HCT116 (cell line): ENCODE results near the gene ARF1. TPM values are rescaled to one million over a fixed set of nuclear protein-coding genes. Genes with fewer than 3 reads are reported as not detected.

ENCODE experiments used
- ATAC-seq: fragments of 200-7000 bp; cut with Tn5 transposase; 2 replicates; pipeline ENCODE4 v1.9.1; 2020; ENCODE audit warnings: mild to moderate bottlenecking, moderate library complexity
- BruUV-seq: library from RNA; stranded (reverse); fragments of 400-500 nt; replicated peaks from 2 replicates; lab custom pipeline; 2021; lab: Mats Ljungman, UMichigan
- CTCF ChIA-PET: fragments of 300-600 bp; sonication (Branson Sonifier 250); formaldehyde crosslinking; loops from one replicate; lab custom pipeline; 2021; ENCODE audit warnings: antibody characterized with exemption; lab: Charles Lee
- POLR2A ChIA-PET: fragments of 300-600, 350-600 bp; sonication (Branson Sonifier 250); formaldehyde crosslinking; loops from one replicate; lab custom pipeline; 2021; ENCODE audit warnings: antibody characterized with exemption; lab: Charles Lee
- RAD21 ChIA-PET, 2 experiments: fragments of 300-600 bp; sonication (Branson Sonifier 250); formaldehyde crosslinking; loops; one replicate each; lab custom pipeline; 2023; ENCODE audit warnings: low total read pairs in 2 of 2; ENCODE audit not compliant: uncharacterized antibody in 2 of 2, unreplicated experiment in 2 of 2, low non-redundant PET in 1 of 2; lab: Charles Lee
- DNase-seq: peaks from one replicate; pipeline ENCODE4 v3.0.0-alpha.2; 2010; ENCODE audit warnings: low read depth, low spot score
- H2AFZ ChIP-seq: fragments of 200-600 bp; shearing (Covaris generic), sonication (generic); 2 replicates; pipeline ENCODE4 v1.6.1; 2017; ENCODE audit warnings: low read depth, mixed run types, mixed read lengths, antibody characterized with exemption, low read length; ENCODE audit not compliant: poor library complexity, severe bottlenecking
- H3K27ac ChIP-seq: 2 replicates; pipeline ENCODE4 v1.5.1; 2012; ENCODE audit warnings: low read depth, low read length
- H3K27me3 ChIP-seq: fragments of 200-600 bp; sonication (generic); 2 replicates; pipeline ENCODE4 v1.6.1; 2016; ENCODE audit warnings: mixed run types, low read length, mixed read lengths; ENCODE audit not compliant: insufficient read depth
- H3K36me3 ChIP-seq, 2 experiments: fragments of 200-500 bp in 1 of 2; fragments of 200-600 bp in 1 of 2; sonication (Bioruptor generic) in 1 of 2; sonication (generic) in 1 of 2; 2 replicates each; pipeline versions ENCODE4 v1.5.1 to v1.6.1; 2014 to 2016; ENCODE audit warnings: low read length in 2 of 2, inconsistent platforms in 1 of 2, mixed read lengths in 1 of 2, mixed run types in 1 of 2; ENCODE audit not compliant: insufficient read depth in 2 of 2, control insufficient read depth in 1 of 2
- H3K4me1 ChIP-seq, 2 experiments: fragments of 200-600 bp in 1 of 2; sonication (generic) in 1 of 2; 2 replicates each; pipeline versions ENCODE4 v1.5.1 to v1.6.1; 2012 to 2017; ENCODE audit warnings: low read length in 2 of 2, inconsistent platforms in 1 of 2, mild to moderate bottlenecking in 1 of 2, mixed read lengths in 1 of 2, mixed run types in 1 of 2, moderate library complexity in 1 of 2; ENCODE audit not compliant: insufficient read depth in 2 of 2, control insufficient read depth in 1 of 2
- H3K4me2 ChIP-seq: fragments of 200-600 bp; sonication (generic); 2 replicates; pipeline ENCODE4 v1.6.1; 2017; ENCODE audit warnings: mixed run types, low read length, mixed read lengths
- H3K4me3 ChIP-seq, 2 experiments: fragments of 200-600 bp in 1 of 2; sonication (generic) in 1 of 2; replicated peaks in 1 of 2; 2 replicates each; pipeline ENCODE4 v1.5.1; 2011 to 2016; ENCODE audit warnings: low read length in 2 of 2, control low read depth in 1 of 2, low read depth in 1 of 2, mild to moderate bottlenecking in 1 of 2, mixed read lengths in 1 of 2, mixed run types in 1 of 2
- H3K79me2 ChIP-seq: fragments of 200-600 bp; sonication (generic); 2 replicates; pipeline ENCODE4 v1.6.1; 2017; ENCODE audit warnings: mild to moderate bottlenecking, mixed run types, low read length, moderate library complexity, mixed read lengths; ENCODE audit not compliant: insufficient read depth
- H3K9ac ChIP-seq: fragments of 200-600 bp; sonication (generic); 2 replicates; pipeline ENCODE4 v1.6.1; 2016; ENCODE audit warnings: low read length, mixed read lengths
- H3K9me2 ChIP-seq: fragments of 200-600 bp; sonication (generic), shearing (Covaris generic); 2 replicates; pipeline ENCODE4 v1.6.1; 2017; ENCODE audit warnings: mixed run types, mild to moderate bottlenecking, moderate library complexity; ENCODE audit not compliant: insufficient read depth
- H3K9me3 ChIP-seq, 2 experiments: fragments of 200-500 bp in 1 of 2; fragments of 200-600 bp in 1 of 2; sonication (Bioruptor generic) in 1 of 2; sonication (generic) in 1 of 2; 2 replicates each; pipeline ENCODE4 v1.6.1; 2014 to 2017; ENCODE audit warnings: low read length in 2 of 2, mixed read lengths in 2 of 2, inconsistent platforms in 1 of 2, low read depth in 1 of 2, mild to moderate bottlenecking in 1 of 2, mixed run types in 1 of 2, moderate library complexity in 1 of 2; ENCODE audit not compliant: control insufficient read depth in 1 of 2, insufficient read depth in 1 of 2
- H4K20me1 ChIP-seq: fragments of 200-600 bp; sonication (generic), shearing (Covaris generic); 2 replicates; pipeline ENCODE4 v1.6.1; 2017; ENCODE audit warnings: mixed run types, mild to moderate bottlenecking, moderate library complexity; ENCODE audit not compliant: insufficient read depth
- ATF3 ChIP-seq: IDR thresholded peaks from 2 replicates; pipeline ENCODE4 v1.6.1; 2012
- EZH2phosphoT487 ChIP-seq: fragments of 200-600 bp; IDR thresholded peaks from 2 replicates; pipeline ENCODE4 v1.6.1; 2018; ENCODE audit warnings: antibody characterized with exemption, borderline replicate concordance
- JUND ChIP-seq: IDR thresholded peaks from 2 replicates; pipeline ENCODE4 v1.6.1; 2012
- MAX ChIP-seq: IDR thresholded peaks from 2 replicates; pipeline ENCODE4 v1.6.1; 2012
- REST ChIP-seq: IDR thresholded peaks from 2 replicates; pipeline ENCODE4 v1.6.1; 2012; ENCODE audit warnings: low read depth
- SP1 ChIP-seq: IDR thresholded peaks from 2 replicates; pipeline ENCODE4 v1.6.1; 2012; ENCODE audit warnings: low read depth
- ZBTB33 ChIP-seq: IDR thresholded peaks from 2 replicates; pipeline ENCODE4 v1.6.1; 2011; ENCODE audit warnings: mild to moderate bottlenecking, low read length, moderate library complexity; ENCODE audit not compliant: insufficient replicate concordance; ENCODE audit errors: extremely low read depth
- ZFX ChIP-seq: fragments of 450-650 bp; IDR thresholded peaks from 2 replicates; pipeline ENCODE4 v1.6.1; 2017
- intact Hi-C: fragments of 100-400 bp; cut with micrococcal nuclease; formaldehyde crosslinking; loops from 2 replicates; pipeline ENCODE4 v1.10.0; 2022
- total RNA-seq: library from RNA; stranded (reverse); gene quantifications from one replicate; pipeline ENCODE4 v1.2.1, GENCODE V29; 2021; ENCODE audit not compliant: unreplicated experiment

ARF1 gene
- total RNA-seq, 1 experiment from 2014 or later = 394 TPM

GRCh38 chr1:228108742-228109072, 26.2 kb downstream of the ARF1 start:
- no peaks in the 10 kb centered on the region for H4K20me1 ChIP-seq
- TF ChIP-seq ATF3 (no peak), MAX (no peak), ZFX (no peak), ZBTB33 (no peak), JUND (no peak), REST (no peak), EZH2phosphoT487 (no peak), SP1 (no peak)
- peak overlapping the region; percentile 97 for H3K9ac ChIP-seq
- H3K27me3 ChIP-seq = no peaks in the 10 kb centered on the region
- peak overlapping the region; percentile 97 to 98 for H3K4me3 ChIP-seq
- RAD21 ChIA-PET = no interaction called here
- H2AFZ ChIP-seq = no peak overlapping the region
- no peak for ATAC-seq
- H3K4me1 ChIP-seq = peaks cover 4 to 20% of the 10 kb centered on the region in 2 experiments; a peak in 3 of 4 replicates
- peak overlapping the region; percentile 99 for H3K4me2 ChIP-seq
- no peaks in the 10 kb centered on the region for H3K9me3 ChIP-seq
- no TSS peak for BruUV-seq
- intact Hi-C loops = loop anchor here (2.0 kb wide), 1 partner anchor 32 kb away; the partner anchor contains the start of gene GUK1
- H3K79me2 ChIP-seq = peaks cover 25% of the 10 kb centered on the region
- no peak for DNase-seq
- H3K9me2 ChIP-seq = no peaks in the 10 kb centered on the region
- CTCF ChIA-PET = no interaction called here
- H3K36me3 ChIP-seq = peaks cover 0 to 14% of the 10 kb centered on the region in 2 experiments; a peak in 1 of 4 replicates
- H3K27ac ChIP-seq = peak overlapping the region; percentile 57
- POLR2A ChIA-PET = no interaction called here
